ENCODE results near the gene PAM. TPM values are rescaled to one million over a fixed set of nuclear protein-coding genes. Genes with fewer than 3 reads are reported as not detected.

The PAM gene
- total RNA-seq, 4 donors from 2014 or later, result 41.5 to 92.8 (median 48.2) TPM

DNA sequence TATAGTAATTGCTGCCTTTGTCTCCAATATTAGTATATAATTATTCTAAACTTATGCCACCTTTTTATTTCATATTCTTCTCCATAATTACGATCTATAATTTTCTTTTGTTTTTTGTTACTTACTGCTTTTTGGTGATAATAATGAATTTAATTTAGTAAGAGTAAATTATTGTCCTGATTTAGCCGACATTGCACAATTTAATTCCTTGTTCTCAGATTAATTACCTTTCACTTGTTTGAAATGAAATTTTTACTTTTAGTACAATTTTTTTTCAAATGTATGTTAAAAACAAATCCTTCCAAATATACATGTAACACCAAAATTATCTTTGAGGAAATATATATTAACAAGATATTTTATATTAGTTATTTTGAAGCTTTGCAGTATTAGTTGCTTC lies 201.5 kb downstream of the PAM start:
- no peak for DNase-seq (ENCODE audit: low spot score in 2 of 2)
- Histone ChIP-seq H3K4me3 (no peak overlapping the region), H3K9me3 (no peaks in the 10 kb centered on the region), H3K4me1 (no peaks in the 10 kb centered on the region), H3K36me3 (peaks cover 7% of the 10 kb centered on the region), H3K27ac (no peak overlapping the region), H3K27me3 (no peaks in the 10 kb centered on the region)
- WGBS, result 98% methylated on average over 2 of the region's 2 CpGs
- no peak for TF ChIP-seq EP300 (IDR thresholded peaks at IDR 0.05)
- TF ChIP-seq, protein P1, sequence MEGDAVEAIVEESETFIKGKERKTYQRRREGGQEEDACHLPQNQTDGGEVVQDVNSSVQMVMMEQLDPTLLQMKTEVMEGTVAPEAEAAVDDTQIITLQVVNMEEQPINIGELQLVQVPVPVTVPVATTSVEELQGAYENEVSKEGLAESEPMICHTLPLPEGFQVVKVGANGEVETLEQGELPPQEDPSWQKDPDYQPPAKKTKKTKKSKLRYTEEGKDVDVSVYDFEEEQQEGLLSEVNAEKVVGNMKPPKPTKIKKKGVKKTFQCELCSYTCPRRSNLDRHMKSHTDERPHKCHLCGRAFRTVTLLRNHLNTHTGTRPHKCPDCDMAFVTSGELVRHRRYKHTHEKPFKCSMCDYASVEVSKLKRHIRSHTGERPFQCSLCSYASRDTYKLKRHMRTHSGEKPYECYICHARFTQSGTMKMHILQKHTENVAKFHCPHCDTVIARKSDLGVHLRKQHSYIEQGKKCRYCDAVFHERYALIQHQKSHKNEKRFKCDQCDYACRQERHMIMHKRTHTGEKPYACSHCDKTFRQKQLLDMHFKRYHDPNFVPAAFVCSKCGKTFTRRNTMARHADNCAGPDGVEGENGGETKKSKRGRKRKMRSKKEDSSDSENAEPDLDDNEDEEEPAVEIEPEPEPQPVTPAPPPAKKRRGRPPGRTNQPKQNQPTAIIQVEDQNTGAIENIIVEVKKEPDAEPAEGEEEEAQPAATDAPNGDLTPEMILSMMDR (IDR thresholded peaks at IDR 0.05), result no peak
- no peak for TF ChIP-seq POLR2AphosphoS5 (IDR thresholded peaks at IDR 0.05)
- no peak for TF ChIP-seq POLR2A (IDR thresholded peaks at IDR 0.05)

DNA sequence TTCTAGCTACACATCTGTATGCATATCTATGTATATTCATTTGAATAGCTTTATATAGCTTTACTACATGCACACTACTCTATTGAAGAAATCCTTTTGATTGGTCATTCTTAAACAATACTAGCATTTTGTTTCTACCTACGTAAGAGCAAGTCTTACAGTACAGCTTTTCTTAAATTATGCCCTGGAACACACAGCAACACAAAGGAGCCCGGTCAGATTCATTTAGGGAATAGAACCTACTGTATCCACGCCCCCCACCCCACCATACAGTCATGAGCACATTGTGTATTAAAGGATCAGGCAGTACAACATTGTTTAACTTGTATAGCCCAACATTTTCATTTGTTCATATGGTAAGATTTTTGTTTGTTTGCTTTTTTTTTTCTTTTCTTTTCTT lies 202.0 kb downstream of the PAM start:
- Histone ChIP-seq H3K27me3 (no peaks in the 10 kb centered on the region), H3K4me3 (no peak overlapping the region), H3K27ac (no peak overlapping the region), H3K36me3 (peaks cover 7% of the 10 kb centered on the region), H3K4me1 (no peaks in the 10 kb centered on the region), H3K9me3 (no peaks in the 10 kb centered on the region)
- no peak for TF ChIP-seq POLR2AphosphoS5 (IDR thresholded peaks at IDR 0.05)
- no peak for TF ChIP-seq POLR2A (IDR thresholded peaks at IDR 0.05)
- no peak for DNase-seq (ENCODE audit: low spot score in 2 of 2)
- WGBS, result 93% methylated on average over 3 of the region's 3 CpGs

DNA sequence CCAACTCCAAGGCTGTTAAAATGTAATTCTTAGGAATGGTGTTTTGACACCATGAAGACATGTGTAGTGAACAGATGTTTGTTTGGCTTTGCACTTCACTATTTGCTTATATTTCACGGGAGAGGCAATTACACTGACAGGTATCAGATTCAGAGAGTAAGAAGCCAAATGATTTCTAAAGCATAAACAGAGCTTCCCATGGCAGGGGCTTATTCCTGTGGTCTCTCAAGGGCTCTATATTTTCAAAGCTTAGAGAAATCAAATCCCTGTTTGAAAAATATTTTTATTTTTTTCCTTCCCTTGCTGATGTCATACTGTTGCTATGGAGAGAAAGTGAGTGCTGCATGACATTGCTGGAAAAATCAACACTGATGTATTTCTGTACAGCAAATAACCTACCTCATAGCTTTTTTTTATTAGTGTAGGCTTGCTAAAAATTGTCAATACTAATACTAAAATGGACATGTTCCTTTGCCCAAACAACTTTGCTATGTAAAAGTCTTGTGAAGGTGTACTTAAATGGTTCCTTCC lies 203.4 kb downstream of the PAM start:
- WGBS, result 61% methylated on average over 1 of the region's 1 CpG

DNA sequence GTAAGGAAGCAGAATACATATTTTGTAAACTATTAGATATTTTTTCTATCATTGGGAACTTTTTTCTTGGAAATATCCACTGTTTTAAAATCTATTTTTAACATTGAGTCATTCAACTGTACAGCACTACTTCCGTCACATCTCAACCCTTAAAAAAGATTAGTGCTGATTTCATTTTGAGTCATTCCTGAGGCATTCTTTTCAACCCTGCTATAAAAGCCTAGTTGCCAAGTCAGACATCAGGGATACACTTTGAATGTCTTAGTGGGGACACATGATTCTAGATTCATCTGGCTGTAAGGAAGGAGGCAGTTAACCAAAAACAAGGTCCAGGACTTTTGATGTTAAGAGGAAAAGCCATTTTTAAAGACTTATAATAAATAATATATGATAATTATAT lies 203.9 kb downstream of the PAM start:
- no peak for DNase-seq (ENCODE audit: low spot score in 2 of 2)
- 38% methylated on average over 1 of the region's 1 CpG for WGBS
- peaks cover 5% of the 10 kb centered on the region for H3K36me3 ChIP-seq
- no peaks in the 10 kb centered on the region for H3K4me1 ChIP-seq
- no peaks in the 10 kb centered on the region for H3K27me3 ChIP-seq
- H3K4me3 ChIP-seq, result no peak overlapping the region
- H3K9me3 ChIP-seq, result no peaks in the 10 kb centered on the region
- no peak overlapping the region for H3K27ac ChIP-seq
- no peak for TF ChIP-seq POLR2A (IDR thresholded peaks at IDR 0.05)
- TF ChIP-seq EP300 (IDR thresholded peaks at IDR 0.05), result no peak
- TF ChIP-seq, protein P1 (IDR thresholded peaks at IDR 0.05), result no peak

More for the DNA sequence above, 203.4 kb downstream of the PAM start:
- Histone ChIP-seq H3K9me3 (no peaks in the 10 kb centered on the region), H3K27ac (no peak overlapping the region), H3K27me3 (no peaks in the 10 kb centered on the region), H3K4me1 (no peaks in the 10 kb centered on the region), H3K4me3 (no peak overlapping the region), H3K36me3 (peaks cover 7% of the 10 kb centered on the region)
- no peak for TF ChIP-seq EP300 (IDR thresholded peaks at IDR 0.05)
- no peak for TF ChIP-seq POLR2A (IDR thresholded peaks at IDR 0.05)
- TF ChIP-seq, protein P1 (IDR thresholded peaks at IDR 0.05), result no peak
- TF ChIP-seq POLR2AphosphoS5 (IDR thresholded peaks at IDR 0.05), result no peak
- DNase-seq (ENCODE audit: low spot score in 2 of 2), result no peak

DNA sequence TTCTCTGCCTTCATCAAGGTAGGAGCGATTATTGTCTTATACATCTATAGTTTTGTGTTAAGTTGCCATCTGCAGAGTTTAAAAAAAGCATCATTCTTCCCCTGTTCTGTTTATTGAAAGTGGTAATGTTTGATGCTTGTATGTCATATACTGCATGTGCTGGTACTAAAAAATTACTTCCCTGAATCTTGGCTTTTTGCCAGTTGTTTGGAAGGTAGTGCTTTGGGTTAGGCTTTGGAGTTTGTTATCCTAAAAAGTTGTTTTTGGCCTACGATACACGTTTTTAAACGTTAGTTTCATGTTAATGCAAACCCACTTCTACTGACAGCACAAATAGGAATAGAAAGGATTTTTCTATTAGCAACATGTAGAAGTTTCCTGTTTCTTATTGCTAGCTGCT lies 206.6 kb downstream of the PAM start:
- Histone ChIP-seq H3K27ac (no peak overlapping the region), H3K4me3 (no peak overlapping the region), H3K4me1 (no peaks in the 10 kb centered on the region), H3K36me3 (peaks cover 5% of the 10 kb centered on the region), H3K9me3 (no peaks in the 10 kb centered on the region), H3K27me3 (no peaks in the 10 kb centered on the region)
- TF ChIP-seq, protein P1 (IDR thresholded peaks at IDR 0.05), result no peak
- TF ChIP-seq POLR2A (IDR thresholded peaks at IDR 0.05) (no peak), EP300 (IDR thresholded peaks at IDR 0.05) (no peak), POLR2AphosphoS5 (IDR thresholded peaks at IDR 0.05) (no peak)
- 60% methylated on average over 4 of the region's 4 CpGs for WGBS
- no peak for DNase-seq (ENCODE audit: low spot score in 2 of 2)

DNA sequence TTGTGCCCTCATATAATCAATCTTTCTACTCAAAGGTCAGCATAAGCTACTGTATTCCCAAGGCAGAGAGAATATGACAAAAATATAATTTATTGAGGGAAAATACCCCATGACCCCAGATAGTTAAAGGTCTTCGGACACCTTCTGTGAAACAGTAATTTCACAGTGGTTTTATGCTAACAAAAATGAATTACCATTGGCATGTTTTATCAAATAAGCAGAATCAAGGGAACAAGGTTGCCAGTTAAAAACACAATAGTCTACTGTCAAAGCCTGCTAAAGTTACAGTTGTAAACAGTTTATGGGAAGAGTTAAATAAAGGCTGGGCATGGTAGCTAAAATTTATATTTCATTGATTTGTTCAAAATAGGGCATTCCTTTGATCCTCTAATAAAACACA lies 210.5 kb downstream of the PAM start:
- Histone ChIP-seq H3K4me1 (no peaks in the 10 kb centered on the region), H3K36me3 (peaks cover 5% of the 10 kb centered on the region), H3K27ac (no peak overlapping the region), H3K9me3 (no peaks in the 10 kb centered on the region), H3K27me3 (no peaks in the 10 kb centered on the region), H3K4me3 (no peak overlapping the region)
- TF ChIP-seq, protein P1 (IDR thresholded peaks at IDR 0.05), result no peak
- DNase-seq (ENCODE audit: low spot score in 2 of 2), result no peak
- WGBS, result 90% methylated on average over 1 of the region's 1 CpG
